Adipocyte (in vitro differentiated cells): ENCODE data around the gene TRIB2.
A peak's percentile ranks its signal among the peaks of the same experiment; 100 is the strongest.
"Not testable (repeated sequence)": the region's sequence is repeated elsewhere in the genome, so short reads cannot be mapped to it uniquely, and the experiment has no call there.

Source experiments
- DNase-seq: peaks from one replicate; pipeline ENCODE4 v3.0.0-alpha.2; 2015; ENCODE audit warnings: low read depth
- H3K27me3 ChIP-seq: replicated peaks from 2 replicates; pipeline ENCODE4 v1.7.0; 2013; ENCODE audit warnings: mild to moderate bottlenecking, low read length, moderate library complexity; ENCODE audit not compliant: control insufficient read depth, insufficient read depth
- H3K36me3 ChIP-seq: 2 replicates; pipeline ENCODE4 v1.7.0; 2013; ENCODE audit warnings: low read length, mild to moderate bottlenecking, moderate library complexity; ENCODE audit not compliant: control insufficient read depth, insufficient read depth, severe bottlenecking
- H3K4me1 ChIP-seq: 2 replicates; pipeline ENCODE4 v1.7.0; 2013; ENCODE audit warnings: mild to moderate bottlenecking, low read length, moderate library complexity; ENCODE audit not compliant: control insufficient read depth, insufficient read depth
- H3K4me3 ChIP-seq: 2 replicates; pipeline ENCODE4 v1.7.0; 2013; ENCODE audit warnings: mild to moderate bottlenecking, low read length, moderate library complexity
- H3K9ac ChIP-seq: 2 replicates; pipeline ENCODE4 v1.7.0; 2013; ENCODE audit warnings: mild to moderate bottlenecking, low read length, moderate library complexity
- H3K9me3 ChIP-seq: 2 replicates; pipeline ENCODE4 v1.7.0; 2013; ENCODE audit warnings: mild to moderate bottlenecking, low read length, moderate library complexity; ENCODE audit not compliant: control insufficient read depth

Gene TRIB2

DNA sequence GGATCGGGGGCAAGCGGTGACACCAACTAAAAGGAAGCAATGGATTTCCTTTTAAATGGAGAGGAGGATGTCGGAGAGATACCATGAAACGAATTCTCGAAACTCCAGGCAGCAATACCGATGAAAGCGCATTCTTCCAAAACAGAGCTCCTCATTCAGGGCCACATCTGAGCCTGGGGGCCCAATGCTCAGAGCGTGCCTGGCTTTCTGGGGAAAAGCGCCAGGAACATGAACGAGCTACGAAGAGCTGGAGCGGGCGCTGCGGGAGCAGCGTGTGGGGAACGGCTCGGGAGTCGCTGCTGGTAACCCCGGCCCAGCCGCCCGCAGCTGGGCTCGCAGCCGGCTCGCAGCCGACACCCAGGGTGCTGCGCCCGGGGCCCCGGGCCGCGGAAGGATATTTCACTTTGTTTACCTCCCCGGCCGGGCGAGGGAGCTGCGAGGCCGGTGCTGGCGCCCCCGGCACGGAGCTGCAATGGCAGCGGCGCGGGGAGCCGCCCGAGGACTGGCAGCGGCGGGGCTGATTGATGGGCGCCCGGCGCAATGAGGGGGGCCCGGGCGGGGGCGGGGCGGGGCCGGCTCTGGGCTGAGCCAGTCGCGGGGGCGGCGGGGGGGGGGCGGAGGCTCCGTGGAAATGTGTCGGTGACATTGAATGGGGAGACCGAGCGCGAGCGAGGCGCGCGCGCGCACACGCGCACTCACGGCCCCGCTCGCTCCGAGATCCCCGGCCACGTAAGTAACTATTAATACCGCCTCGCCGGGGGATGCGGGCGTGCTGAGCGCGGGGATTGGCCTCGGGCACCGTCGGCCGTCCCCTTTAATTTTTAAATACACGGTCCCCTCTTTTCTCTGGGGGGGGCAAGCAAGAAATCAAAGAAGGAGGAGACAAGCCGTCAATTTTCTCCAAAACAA lies at the start of gene TRIB2:
Gene TRIB2 (plus strand): TSS at position 655 of the 909 bp plus-strand sequence. CDS start 1,372 bp downstream, outside the sequence.
- DNase-seq, result peak; percentile 93
- peaks cover 35% of the 10 kb centered on the region for H3K4me1 ChIP-seq

DNA sequence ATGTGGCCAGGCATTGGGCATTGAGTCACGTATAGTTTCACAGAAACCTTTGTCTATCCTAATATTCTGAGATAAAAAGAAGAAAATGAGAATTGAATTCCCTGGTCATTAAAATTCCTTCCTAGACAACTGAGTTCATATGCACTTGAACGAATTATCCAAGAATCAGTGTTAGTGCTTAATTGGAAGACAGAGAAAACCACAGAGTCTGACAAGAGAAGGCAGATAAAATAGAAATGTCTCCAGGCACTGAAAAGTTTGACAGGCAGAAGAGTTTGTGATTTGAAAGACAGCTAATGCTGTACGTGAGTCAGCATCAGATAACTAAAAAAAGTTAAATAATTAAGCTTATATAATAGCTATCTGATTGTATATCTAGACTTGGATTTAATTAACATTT lies 47.7 kb upstream of the TRIB2 start:
- no peak for DNase-seq
- H3K4me1 ChIP-seq, result peaks cover 7% of the 10 kb centered on the region
- H3K9me3 ChIP-seq, result peaks cover 17% of the 10 kb centered on the region
- H3K4me3 ChIP-seq, result no peak overlapping the region
- no peak overlapping the region for H3K9ac ChIP-seq
- no peaks in the 10 kb centered on the region for H3K36me3 ChIP-seq
- H3K27me3 ChIP-seq, result no peaks in the 10 kb centered on the region

More for the DNA sequence above, at the start of gene TRIB2:
- no peaks in the 10 kb centered on the region for H3K27me3 ChIP-seq
- H3K9ac ChIP-seq, result peak within 1 kb of the TSS; percentile 92
- no peaks in the 10 kb centered on the region for H3K36me3 ChIP-seq
- H3K9me3 ChIP-seq, result no peaks in the 10 kb centered on the region
- peak within 1 kb of the TSS; percentile 89 for H3K4me3 ChIP-seq

DNA sequence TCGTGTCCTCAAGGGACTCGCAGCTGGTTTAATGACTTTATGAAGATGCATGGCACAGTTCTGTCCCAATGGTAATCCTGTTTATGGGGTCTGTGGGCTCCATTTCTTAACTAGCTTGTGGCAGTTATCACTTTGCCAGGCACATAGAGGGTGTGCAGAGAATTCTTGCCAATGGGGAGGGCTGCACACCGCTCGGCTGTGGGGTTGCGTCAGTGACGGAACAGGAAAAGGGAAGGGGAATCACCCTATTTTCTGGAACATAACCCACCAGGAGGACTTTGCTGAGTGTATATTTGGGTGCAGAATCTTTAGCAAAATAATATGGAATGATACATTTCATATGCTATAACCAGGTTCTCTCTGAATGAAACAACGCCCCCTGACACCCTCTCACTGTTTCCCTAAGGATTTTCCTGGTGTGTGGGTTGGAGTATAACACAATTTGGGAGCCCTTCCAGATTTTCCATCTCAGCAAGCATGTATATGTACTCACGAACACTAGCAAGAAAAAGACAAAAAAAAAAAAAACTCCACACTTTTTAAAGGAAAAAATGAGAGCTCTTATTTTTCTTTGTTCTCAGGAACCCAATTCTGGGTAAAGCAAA lies 43.9 kb upstream of the TRIB2 start:
- Histone ChIP-seq H3K4me1 (peaks cover 7% of the 10 kb centered on the region), H3K9ac (no peak overlapping the region), H3K9me3 (peaks cover 3% of the 10 kb centered on the region), H3K4me3 (no peak overlapping the region), H3K36me3 (no peaks in the 10 kb centered on the region), H3K27me3 (no peaks in the 10 kb centered on the region)
- DNase-seq, result no peak

DNA sequence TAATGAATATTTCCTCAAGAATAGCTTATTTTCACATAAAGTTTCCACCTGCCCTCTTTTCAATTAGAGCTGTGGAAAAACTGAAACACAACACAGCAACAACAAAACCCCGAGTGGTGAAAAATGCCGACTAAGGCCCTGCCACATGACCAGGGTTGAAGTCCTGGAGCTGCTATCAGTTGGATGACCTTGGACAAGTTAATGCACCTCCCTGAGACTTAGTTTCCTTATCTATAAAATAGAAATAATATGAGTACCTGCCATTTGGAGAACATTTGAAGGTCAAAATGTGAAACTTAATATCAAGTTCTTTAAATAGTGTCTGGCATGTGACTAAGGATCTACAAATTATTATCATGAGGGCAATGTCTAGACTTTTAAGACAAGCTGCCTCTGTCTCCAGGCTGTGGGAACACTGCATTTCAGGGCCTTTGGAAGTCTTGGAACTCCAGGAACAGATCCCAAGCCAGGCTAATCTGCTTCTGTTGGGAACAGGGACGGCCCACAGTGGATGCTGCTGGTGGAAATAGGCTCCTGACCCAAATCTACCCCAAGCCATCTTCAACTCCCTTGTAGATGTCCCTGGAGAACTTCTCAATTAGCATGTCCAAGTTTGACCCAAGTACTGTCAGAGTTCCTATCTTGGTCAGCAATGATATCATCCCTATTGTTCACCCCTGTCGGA lies 42.0 kb upstream of the TRIB2 start:
- Histone ChIP-seq H3K9me3 (peaks cover 3% of the 10 kb centered on the region), H3K4me1 (peaks cover 7% of the 10 kb centered on the region), H3K9ac (no peak overlapping the region), H3K27me3 (no peaks in the 10 kb centered on the region), H3K4me3 (no peak overlapping the region), H3K36me3 (no peaks in the 10 kb centered on the region)
- no peak for DNase-seq

DNA sequence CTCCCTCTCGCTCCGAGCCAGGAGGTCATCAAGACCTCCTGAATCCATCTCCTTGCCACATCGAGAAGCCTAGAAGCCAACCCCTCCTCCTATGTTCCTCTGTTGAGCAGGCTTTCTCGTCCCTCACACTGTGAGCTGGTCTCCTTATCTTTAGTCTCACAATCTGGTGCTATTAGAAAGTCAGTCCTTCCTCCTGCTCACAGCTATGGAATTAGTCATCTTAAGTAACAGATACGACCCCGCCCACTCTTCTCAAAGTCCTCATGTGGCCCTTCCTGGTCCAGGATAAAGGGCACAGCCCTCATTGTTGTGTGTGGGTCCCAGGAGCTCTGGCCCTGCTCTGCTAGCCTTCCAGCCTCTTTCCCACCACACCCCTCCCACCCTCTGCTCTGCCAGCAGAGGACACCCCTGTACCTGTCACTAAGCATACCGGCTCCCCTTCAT lies 41.4 kb upstream of the TRIB2 start:
- Histone ChIP-seq H3K36me3 (no peaks in the 10 kb centered on the region), H3K27me3 (no peaks in the 10 kb centered on the region), H3K9ac (no peak overlapping the region), H3K4me1 (peaks cover 7% of the 10 kb centered on the region), H3K9me3 (peaks cover 3% of the 10 kb centered on the region), H3K4me3 (no peak overlapping the region)
- DNase-seq, result no peak

DNA sequence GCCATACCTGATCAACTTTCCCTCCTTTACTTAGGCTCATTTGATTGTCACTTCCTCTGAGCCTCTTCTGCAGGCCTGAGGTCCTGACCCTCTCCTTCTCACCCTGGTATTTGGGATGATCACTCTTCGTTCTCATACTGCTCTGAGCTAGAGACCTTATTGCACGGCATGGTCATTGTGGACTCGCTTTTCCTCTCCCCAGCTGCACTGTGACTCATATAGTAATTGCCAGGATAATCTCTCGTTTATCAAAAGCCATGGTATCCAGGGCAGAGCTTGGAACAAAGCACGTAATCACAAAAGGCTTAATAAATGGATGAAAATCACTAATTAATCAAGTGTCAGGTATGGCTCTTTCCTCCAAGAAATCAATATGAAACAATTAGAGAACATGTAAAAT lies 40.9 kb upstream of the TRIB2 start:
- peaks cover 3% of the 10 kb centered on the region for H3K9me3 ChIP-seq
- H3K4me1 ChIP-seq, result peaks cover 7% of the 10 kb centered on the region
- no peaks in the 10 kb centered on the region for H3K27me3 ChIP-seq
- H3K9ac ChIP-seq, result no peak overlapping the region
- no peak overlapping the region for H3K4me3 ChIP-seq
- no peaks in the 10 kb centered on the region for H3K36me3 ChIP-seq
- no peak for DNase-seq

DNA sequence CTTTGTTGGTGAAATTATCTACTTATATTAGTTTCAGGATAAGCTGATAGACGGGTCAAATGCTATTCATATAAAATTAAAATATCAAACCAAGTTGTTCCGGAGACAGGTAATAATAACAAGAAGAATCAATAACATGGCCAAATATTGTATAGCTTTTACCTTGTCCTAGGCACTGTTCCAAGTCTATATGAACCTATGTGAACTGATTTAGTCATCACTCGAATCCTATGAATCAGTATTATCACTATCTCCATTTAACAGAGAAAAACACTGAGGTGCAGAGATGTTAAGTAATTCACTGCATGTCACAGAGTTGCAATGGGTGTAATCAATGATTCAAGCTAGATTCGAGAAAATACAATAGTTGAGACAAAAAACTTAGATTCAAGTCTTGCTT lies 40.0 kb upstream of the TRIB2 start:
- no peaks in the 10 kb centered on the region for H3K36me3 ChIP-seq
- DNase-seq, result no peak
- H3K9me3 ChIP-seq, result peaks cover 3% of the 10 kb centered on the region
- no peak overlapping the region for H3K4me3 ChIP-seq
- H3K27me3 ChIP-seq, result no peaks in the 10 kb centered on the region
- no peak overlapping the region for H3K9ac ChIP-seq
- H3K4me1 ChIP-seq, result peaks cover 1% of the 10 kb centered on the region

DNA sequence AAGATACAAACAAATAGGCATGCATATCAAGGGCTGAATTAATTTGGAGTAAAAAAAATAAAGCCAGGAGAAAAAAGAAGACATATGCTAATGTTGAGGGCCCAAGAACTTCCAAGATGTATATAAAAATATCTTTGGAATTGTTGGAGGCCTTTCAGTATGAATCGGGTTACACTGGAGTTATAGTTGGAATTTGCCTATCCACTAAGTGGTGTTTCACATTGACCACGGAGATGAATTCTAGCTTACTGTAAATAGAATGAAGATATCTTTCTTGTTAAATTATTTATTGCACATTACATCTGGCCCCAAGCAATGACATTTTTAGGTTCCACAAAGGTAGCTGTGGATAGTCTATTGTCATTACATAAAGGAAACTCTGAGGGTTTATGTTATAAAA lies 38.5 kb upstream of the TRIB2 start:
- Histone ChIP-seq H3K4me1 (no peaks in the 10 kb centered on the region), H3K36me3 (no peaks in the 10 kb centered on the region), H3K9ac (no peak overlapping the region), H3K9me3 (peaks cover 3% of the 10 kb centered on the region), H3K27me3 (peaks cover 6% of the 10 kb centered on the region), H3K4me3 (no peak overlapping the region)
- DNase-seq, result peak; percentile 25

DNA sequence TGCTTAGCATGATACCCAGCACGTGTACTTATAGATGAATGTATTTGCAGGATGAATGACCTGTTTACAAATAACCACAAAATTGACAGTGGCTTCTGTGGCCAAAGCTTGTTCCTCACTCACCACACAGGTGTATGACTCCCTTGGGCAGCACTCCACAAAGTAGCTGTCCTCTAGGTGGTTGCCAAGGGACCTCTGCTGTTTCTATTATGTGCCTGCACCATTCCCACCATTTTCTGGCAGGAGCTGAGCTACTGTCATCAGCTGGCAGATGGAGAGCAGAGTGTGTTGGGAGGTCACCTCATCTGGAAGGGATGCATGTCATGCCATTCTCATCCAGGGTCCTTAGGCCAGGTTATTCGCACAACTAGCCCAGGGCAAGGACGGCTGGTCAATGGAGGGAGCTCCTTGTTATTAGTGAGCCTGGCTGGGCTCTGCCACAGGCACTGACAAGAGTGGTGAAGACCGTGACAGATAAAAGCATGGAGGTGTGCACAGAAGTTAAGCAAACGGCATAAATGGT lies 37.1 kb upstream of the TRIB2 start:
- H3K27me3 ChIP-seq, result peaks cover 6% of the 10 kb centered on the region
- H3K36me3 ChIP-seq, result no peaks in the 10 kb centered on the region
- H3K9me3 ChIP-seq, result peaks cover 3% of the 10 kb centered on the region
- H3K9ac ChIP-seq, result no peak overlapping the region
- no peak for DNase-seq
- no peak overlapping the region for H3K4me3 ChIP-seq
- H3K4me1 ChIP-seq, result peaks cover 8% of the 10 kb centered on the region

DNA sequence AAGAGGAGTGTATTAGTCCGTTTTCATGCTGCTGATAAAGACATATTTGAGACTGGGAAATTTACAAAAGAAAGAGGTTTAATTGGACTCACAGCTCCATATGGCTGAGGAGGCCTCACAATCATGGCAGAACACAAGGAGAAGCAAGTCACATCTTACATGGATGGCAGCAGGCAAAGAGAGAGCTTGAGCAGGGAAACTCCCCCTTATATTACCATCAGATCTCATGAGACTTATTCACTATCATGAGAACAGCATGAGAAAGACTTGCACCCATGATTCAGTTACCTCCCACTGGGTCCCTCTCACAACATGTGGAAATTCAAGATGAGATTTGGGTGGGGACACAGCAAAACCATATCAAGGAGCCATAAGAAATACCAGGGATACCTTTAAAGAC lies 36.6 kb upstream of the TRIB2 start:
- not testable (repeated sequence) for DNase-seq, H3K4me3 ChIP-seq, H3K9ac ChIP-seq, H3K27me3 ChIP-seq, H3K36me3 ChIP-seq, H3K9me3 ChIP-seq
- peaks cover 10% of the 10 kb centered on the region for H3K4me1 ChIP-seq

DNA sequence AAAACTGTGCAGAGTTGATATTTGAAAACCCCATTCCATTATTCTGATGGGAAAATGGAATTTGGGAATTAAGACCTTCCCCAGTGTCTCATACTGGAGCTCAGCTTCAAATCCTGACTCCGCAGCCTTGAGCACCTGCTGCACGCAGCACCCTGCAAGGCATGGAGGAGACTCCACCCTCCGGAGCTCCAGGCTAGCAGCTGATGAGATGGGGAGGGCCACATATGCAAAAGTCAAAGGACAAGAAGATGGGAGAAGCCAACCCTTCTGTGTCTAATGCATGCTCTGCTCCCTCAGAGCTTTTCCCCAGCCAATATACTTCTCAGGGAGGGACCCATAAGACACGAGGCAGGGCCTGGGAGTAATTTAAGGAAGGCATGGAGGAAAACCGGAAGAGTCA lies 34.7 kb upstream of the TRIB2 start:
- Histone ChIP-seq H3K36me3 (no peaks in the 10 kb centered on the region), H3K9ac (no peak overlapping the region), H3K9me3 (no peaks in the 10 kb centered on the region), H3K4me3 (no peak overlapping the region), H3K4me1 (peaks cover 13% of the 10 kb centered on the region), H3K27me3 (peaks cover 6% of the 10 kb centered on the region)
- DNase-seq, result no peak
